Measurements from ENCODE around the gene STPG1. TPM values are rescaled to one million over a fixed set of nuclear protein-coding genes. Genes with fewer than 3 reads are reported as not detected.

Gene STPG1
- total and polyA plus RNA-seq, 2 of the 13 experiments (the other 11 are each of a cell fraction or from before 2014, with no cell fraction given), result 3.4 to 4.3 TPM

DNA sequence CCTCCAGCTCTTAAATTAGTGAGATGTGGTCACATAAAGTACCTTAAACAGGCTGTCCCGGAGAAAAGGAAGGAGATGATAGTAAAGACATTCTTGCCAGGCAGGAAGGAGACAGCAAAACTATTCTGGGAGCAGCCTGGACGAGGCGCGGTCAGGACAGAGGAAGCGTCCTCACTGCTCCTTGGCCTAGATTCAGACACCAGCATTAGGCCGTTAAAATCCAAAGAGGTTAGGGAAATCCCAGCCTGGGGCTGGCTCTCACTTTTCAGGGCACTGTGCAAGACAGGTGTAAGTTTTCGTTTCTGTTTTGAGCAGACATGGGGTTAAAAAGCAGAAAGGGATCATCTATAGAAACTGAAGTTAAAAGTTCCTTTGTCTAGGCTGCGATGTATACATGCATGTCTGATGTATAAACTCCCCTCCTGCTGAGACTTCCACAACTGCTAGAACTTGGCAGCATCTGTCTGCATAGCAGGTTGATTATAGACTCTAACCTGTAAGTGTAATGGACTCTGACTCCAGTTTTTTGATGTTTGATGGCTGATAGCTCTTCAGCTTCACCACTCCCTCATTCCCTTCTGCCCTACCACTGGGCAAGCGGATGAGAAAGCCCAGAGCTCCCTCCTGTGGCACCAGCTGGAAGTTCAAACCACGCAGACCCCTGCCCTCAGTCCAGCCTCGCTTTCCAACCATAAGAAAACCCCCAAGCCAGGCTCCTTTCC lies 21.5 kb downstream of the STPG1 start (continued):
- no peak for TF ChIP-seq ZNF646 (CRISPR knock-in tag; IDR thresholded peaks at IDR 0.05)
- peak; percentile 65 for TF ChIP-seq RAD21 (CRISPR knock-in tag; IDR thresholded peaks at IDR 0.05)
- no peak for TF ChIP-seq ZNF335 (CRISPR knock-in tag; IDR thresholded peaks at IDR 0.05)
- peak; percentile 76 for TF ChIP-seq SMC3 (IDR thresholded peaks at IDR 0.05; ENCODE audit: low read length)
- 0 out of 2 replicates have a peak, but pooled peaks have one; percentile 21 for TF ChIP-seq ZBTB33 (CRISPR knock-in tag; IDR thresholded peaks at IDR 0.05)
- no peak for TF ChIP-seq STAT5B (CRISPR knock-in tag; IDR thresholded peaks at IDR 0.05)
- TF ChIP-seq CTCF (CRISPR knock-in tag; IDR thresholded peaks at IDR 0.05), result peak; percentile 90
- no peak for TF ChIP-seq HNRNPUL1 (IDR thresholded peaks at IDR 0.05; ENCODE audit: low read depth, low read length)
- no peak for TF ChIP-seq KLF12 (CRISPR knock-in tag; IDR thresholded peaks at IDR 0.05; ENCODE audit: borderline replicate concordance)

Measured in HepG2 (cell line).